Caco-2 (cell line): Measurements from ENCODE around the gene TNFRSF18. TPM values are rescaled to one million over a fixed set of nuclear protein-coding genes. Genes with fewer than 3 reads are reported as not detected.

ENCODE experiments used
- BruUV-seq: library from RNA; stranded (reverse); fragments of 400-500 nt; replicated peaks from 2 replicates; lab custom pipeline; 2021; lab: Mats Ljungman, UMichigan
- CTCF ChIA-PET: fragments of 300-600 bp; sonication (Branson Sonifier 250); formaldehyde crosslinking; loops from one replicate; lab custom pipeline; 2022; ENCODE audit warnings: antibody characterized with exemption; lab: Charles Lee
- POLR2A ChIA-PET: fragments of 300-600 bp; sonication (Branson Sonifier 250); formaldehyde crosslinking; loops from one replicate; lab custom pipeline; 2022; ENCODE audit warnings: antibody characterized with exemption; lab: Charles Lee
- DNase-seq, 2 experiments: peaks; one replicate each; pipeline versions ENCODE4 v3.0.0 to v3.0.0-alpha.2; 2020 to 2022
- H3K27me3 ChIP-seq: replicated peaks from 2 replicates; pipeline ENCODE4 v1.6.0; 2011; ENCODE audit warnings: low read length; ENCODE audit not compliant: control insufficient read depth, insufficient read depth
- H3K36me3 ChIP-seq: 2 replicates; pipeline ENCODE4 v1.5.1; 2011; ENCODE audit warnings: low read length; ENCODE audit not compliant: control insufficient read depth, insufficient read depth
- H3K4me1 ChIP-seq: fragments of 250-450 bp; sonication (Bioruptor Pico); 2 replicates; pipeline ENCODE4 v1.5.1; 2020; ENCODE audit warnings: mild to moderate bottlenecking
- H3K4me3 ChIP-seq: 2 replicates; pipeline ENCODE4 v1.5.1; 2011; ENCODE audit warnings: low read depth, mild to moderate bottlenecking, control low read depth, low read length
- H3K9me3 ChIP-seq: fragments of 250-450 bp; sonication (Bioruptor Pico); 2 replicates; pipeline ENCODE4 v1.5.1; 2020; ENCODE audit warnings: mild to moderate bottlenecking, moderate library complexity
- H3K27ac Mint-ChIP-seq: one replicate; pipeline ENCODE4 v1.8.0; 2022; ENCODE audit warnings: mixed read lengths; ENCODE audit not compliant: unreplicated experiment
- H3K27me3 Mint-ChIP-seq: one replicate; pipeline ENCODE4 v1.8.0; 2022; ENCODE audit warnings: mixed read lengths; ENCODE audit not compliant: insufficient read depth, unreplicated experiment
- H3K36me3 Mint-ChIP-seq: one replicate; pipeline ENCODE4 v1.8.0; 2022; ENCODE audit warnings: mild to moderate bottlenecking, mixed read lengths; ENCODE audit not compliant: insufficient read depth, unreplicated experiment
- H3K4me1 Mint-ChIP-seq: one replicate; pipeline ENCODE4 v1.8.0; 2022; ENCODE audit warnings: low read depth, mixed read lengths; ENCODE audit not compliant: unreplicated experiment
- H3K4me3 Mint-ChIP-seq: one replicate; pipeline ENCODE4 v1.8.0; 2022; ENCODE audit warnings: mild to moderate bottlenecking, moderate library complexity, mixed read lengths; ENCODE audit not compliant: unreplicated experiment
- H3K9me3 Mint-ChIP-seq: one replicate; pipeline ENCODE4 v1.8.0; 2022; ENCODE audit warnings: mixed read lengths; ENCODE audit not compliant: unreplicated experiment
- intact Hi-C: fragments of 100-400 bp; cut with micrococcal nuclease; formaldehyde crosslinking; loops from one replicate; pipeline ENCODE4 v1.10.0; 2022; ENCODE audit not compliant: unreplicated experiment
- total RNA-seq: library from RNA; stranded (reverse); gene quantifications from 2 replicates; pipeline ENCODE4 v1.2.3, GENCODE V29; 2022
- TF ChIP-seq, protein P1 (sequence below), 2 experiments: fragments of 200-600 bp in 1 of 2; IDR thresholded peaks; 1 replicate in 1 of 2; 2 replicates in 1 of 2; pipeline versions ENCODE4 v1.5.1 to v1.8.0; 2011 to 2022; ENCODE audit warnings: antibody characterized with exemption in 1 of 2, control low read depth in 1 of 2, inconsistent platforms in 1 of 2, low read depth in 1 of 2, low read length in 1 of 2, mild to moderate bottlenecking in 1 of 2, moderate library complexity in 1 of 2; ENCODE audit not compliant: insufficient read depth in 1 of 2, severe bottlenecking in 1 of 2, unreplicated experiment in 1 of 2

Gene TNFRSF18
- total RNA-seq, 1 experiment from 2014 or later: not detected

DNA sequence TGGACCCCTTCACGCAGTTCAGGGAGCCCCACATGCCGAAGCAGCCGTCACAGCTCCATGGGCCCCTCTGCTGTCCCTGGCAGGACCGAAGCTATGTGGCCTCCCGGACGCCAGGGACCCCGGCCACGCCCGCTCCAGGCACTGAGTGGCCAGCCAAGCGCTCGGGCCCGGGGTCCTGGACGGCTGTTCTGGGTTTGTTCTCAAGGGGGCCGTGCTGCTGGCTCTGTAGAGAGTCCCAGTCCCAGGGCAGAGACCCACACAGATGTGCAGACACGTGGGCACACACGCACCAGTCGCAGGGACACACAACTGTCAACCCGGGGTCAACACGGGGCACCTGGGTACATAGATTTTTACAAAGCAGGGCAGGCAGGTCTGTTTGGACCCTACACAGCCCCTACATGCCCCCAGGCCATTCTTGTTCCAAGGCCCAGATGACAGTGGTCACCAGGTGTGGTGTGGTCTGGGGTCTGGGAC lies 32.3 kb upstream of the TNFRSF18 start:
- POLR2A ChIA-PET: interaction anchor here (0.8 kb wide), 1 partner anchor 54 kb away, joined by 3 read pairs; no protein-coding TSS in a partner anchor
- no peaks in the 10 kb centered on the region for H3K9me3 ChIP-seq
- no peaks in the 10 kb centered on the region for H3K4me1 Mint-ChIP-seq
- CTCF ChIA-PET: interaction anchor here (1.0 kb wide), 1 partner anchor 116 kb away, joined by 3 read pairs; no protein-coding TSS in a partner anchor
- no peak overlapping the region for H3K4me3 ChIP-seq
- H3K4me1 ChIP-seq: peaks cover 33% of the 10 kb centered on the region
- no peak overlapping the region for H3K4me3 Mint-ChIP-seq
- TF ChIP-seq, protein P1, sequence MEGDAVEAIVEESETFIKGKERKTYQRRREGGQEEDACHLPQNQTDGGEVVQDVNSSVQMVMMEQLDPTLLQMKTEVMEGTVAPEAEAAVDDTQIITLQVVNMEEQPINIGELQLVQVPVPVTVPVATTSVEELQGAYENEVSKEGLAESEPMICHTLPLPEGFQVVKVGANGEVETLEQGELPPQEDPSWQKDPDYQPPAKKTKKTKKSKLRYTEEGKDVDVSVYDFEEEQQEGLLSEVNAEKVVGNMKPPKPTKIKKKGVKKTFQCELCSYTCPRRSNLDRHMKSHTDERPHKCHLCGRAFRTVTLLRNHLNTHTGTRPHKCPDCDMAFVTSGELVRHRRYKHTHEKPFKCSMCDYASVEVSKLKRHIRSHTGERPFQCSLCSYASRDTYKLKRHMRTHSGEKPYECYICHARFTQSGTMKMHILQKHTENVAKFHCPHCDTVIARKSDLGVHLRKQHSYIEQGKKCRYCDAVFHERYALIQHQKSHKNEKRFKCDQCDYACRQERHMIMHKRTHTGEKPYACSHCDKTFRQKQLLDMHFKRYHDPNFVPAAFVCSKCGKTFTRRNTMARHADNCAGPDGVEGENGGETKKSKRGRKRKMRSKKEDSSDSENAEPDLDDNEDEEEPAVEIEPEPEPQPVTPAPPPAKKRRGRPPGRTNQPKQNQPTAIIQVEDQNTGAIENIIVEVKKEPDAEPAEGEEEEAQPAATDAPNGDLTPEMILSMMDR (IDR thresholded peaks at IDR 0.05; ENCODE audit: insufficient read depth in 1 of 2, low read depth in 1 of 2, low read length in 1 of 2, severe bottlenecking in 1 of 2, unreplicated experiment in 1 of 2): no peak
- H3K36me3 Mint-ChIP-seq: peaks cover 40% of the 10 kb centered on the region
- no peak overlapping the region for H3K27ac Mint-ChIP-seq
- H3K27me3 Mint-ChIP-seq: no peaks in the 10 kb centered on the region
- no peaks in the 10 kb centered on the region for H3K9me3 Mint-ChIP-seq
- DNase-seq: no peak
- intact Hi-C loops: no loop called here
- no TSS peak for BruUV-seq
- no peaks in the 10 kb centered on the region for H3K36me3 ChIP-seq
- no peaks in the 10 kb centered on the region for H3K27me3 ChIP-seq

DNA sequence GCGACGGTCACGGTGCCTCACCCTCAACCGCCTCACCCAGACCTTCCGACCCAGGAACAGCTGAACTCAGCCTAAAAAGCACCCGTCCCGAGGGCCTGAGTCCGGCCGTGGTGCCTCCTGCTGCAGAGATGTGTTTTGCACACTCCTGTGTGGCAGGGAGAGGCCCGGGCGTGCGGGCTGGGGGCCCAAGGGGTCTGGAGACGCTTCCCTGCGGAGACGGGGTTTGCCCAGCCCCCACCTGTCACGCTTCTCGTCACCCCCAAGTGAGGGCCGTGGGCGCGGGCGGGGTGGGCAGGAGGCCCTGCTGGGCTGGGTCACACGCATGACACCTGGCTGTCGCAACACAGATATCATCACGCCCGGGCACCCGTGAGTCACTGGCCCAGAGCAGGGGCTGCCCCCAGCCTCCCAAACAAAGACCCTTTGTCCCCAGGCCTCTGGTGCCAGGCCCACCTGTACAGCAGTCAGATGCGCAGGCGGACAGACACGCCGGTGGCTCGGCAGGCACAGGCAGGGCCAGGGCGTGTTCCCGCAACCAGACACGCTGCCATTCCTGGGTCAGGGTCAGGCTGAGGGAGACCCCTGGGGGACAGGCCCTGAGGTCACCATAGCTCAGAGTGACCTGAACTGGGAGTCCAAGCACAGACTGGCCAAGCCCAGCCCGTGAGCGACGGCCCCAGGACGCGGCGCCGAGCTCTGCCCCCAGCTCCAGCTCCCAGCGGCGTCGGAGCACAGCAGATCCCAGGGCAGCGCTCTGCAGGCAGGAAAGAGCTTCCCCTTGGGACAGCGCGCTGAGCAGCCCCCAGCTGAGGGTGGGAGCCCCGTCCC lies 31.7 kb upstream of the TNFRSF18 start:
- POLR2A ChIA-PET: interaction anchor here (0.8 kb wide), 1 partner anchor 54 kb away, joined by 3 read pairs; no protein-coding TSS in a partner anchor
- Mint-ChIP-seq H3K9me3 (no peaks in the 10 kb centered on the region), H3K4me1 (no peaks in the 10 kb centered on the region), H3K27ac (no peak overlapping the region), H3K4me3 (no peak overlapping the region), H3K36me3 (peaks cover 43% of the 10 kb centered on the region), H3K27me3 (no peaks in the 10 kb centered on the region)
- H3K36me3 ChIP-seq: no peaks in the 10 kb centered on the region
- DNase-seq: peak in 1 of 2 experiments; percentile 55
- no peak overlapping the region for H3K4me3 ChIP-seq
- intact Hi-C loops: no loop called here
- TF ChIP-seq, protein P1 (IDR thresholded peaks at IDR 0.05; ENCODE audit: insufficient read depth in 1 of 2, low read depth in 1 of 2, low read length in 1 of 2, severe bottlenecking in 1 of 2, unreplicated experiment in 1 of 2): no peak
- H3K9me3 ChIP-seq: no peaks in the 10 kb centered on the region
- CTCF ChIA-PET: interaction anchor here (1.0 kb wide), 1 partner anchor 115 kb away, joined by 3 read pairs; no protein-coding TSS in a partner anchor
- no peaks in the 10 kb centered on the region for H3K27me3 ChIP-seq
- H3K4me1 ChIP-seq: peaks cover 36% of the 10 kb centered on the region
- BruUV-seq: no TSS peak

DNA sequence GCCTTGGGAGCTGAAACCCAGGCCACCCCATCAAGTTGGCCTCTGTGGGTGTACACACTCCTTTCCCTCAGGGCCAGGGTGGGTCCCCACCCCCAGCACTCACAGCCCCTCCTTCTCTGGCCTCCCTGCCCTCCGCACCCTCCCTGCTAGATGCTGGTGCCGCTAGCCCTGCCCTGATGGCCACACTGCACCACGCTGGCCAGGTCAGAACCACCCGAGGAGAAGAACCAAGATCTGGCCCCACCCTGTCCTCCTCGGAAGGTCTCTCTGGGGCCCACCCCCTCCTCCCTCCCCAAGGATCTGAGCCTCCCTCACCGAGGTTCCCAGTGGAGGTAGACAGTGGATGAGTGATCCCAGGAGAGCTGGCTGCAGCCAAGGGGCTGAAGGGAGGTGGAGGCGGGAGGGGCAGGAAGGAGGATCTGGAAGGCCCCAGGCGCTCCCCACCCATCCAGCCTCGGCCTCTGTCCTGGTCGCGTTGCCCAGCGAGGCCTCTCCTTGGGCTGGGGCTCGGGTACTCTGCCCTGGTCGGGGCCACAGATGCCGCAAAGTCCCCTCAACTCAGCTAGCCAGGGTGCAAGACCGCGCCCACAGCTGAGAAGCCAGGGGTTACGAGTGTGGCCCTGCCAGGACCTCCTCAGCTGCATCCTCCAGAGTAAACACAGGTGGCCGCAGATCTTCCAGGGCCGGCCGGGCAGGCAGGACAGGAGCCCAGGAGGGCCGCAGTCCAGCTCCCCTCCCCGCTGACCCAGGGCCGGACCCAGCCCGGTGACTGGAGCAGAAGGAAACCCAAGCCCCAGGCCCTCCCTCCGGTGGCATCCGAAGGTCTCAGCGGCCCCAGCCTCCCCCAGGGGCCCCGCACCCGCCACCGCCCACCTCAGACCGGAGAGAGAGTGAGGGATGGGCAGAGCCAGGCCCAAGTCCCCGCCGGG lies 30.8 kb upstream of the TNFRSF18 start:
- Mint-ChIP-seq H3K27ac (no peak overlapping the region), H3K4me1 (no peaks in the 10 kb centered on the region), H3K36me3 (peaks cover 43% of the 10 kb centered on the region), H3K27me3 (no peaks in the 10 kb centered on the region), H3K4me3 (no peak overlapping the region), H3K9me3 (no peaks in the 10 kb centered on the region)
- BruUV-seq: no TSS peak
- H3K4me3 ChIP-seq: no peak overlapping the region
- TF ChIP-seq, protein P1 (IDR thresholded peaks at IDR 0.05; ENCODE audit: insufficient read depth in 1 of 2, low read depth in 1 of 2, low read length in 1 of 2, severe bottlenecking in 1 of 2, unreplicated experiment in 1 of 2): no peak
- POLR2A ChIA-PET: no interaction called here
- intact Hi-C loops: no loop called here
- peaks cover 41% of the 10 kb centered on the region for H3K4me1 ChIP-seq
- no peaks in the 10 kb centered on the region for H3K27me3 ChIP-seq
- no peaks in the 10 kb centered on the region for H3K36me3 ChIP-seq
- H3K9me3 ChIP-seq: no peaks in the 10 kb centered on the region
- no peak for DNase-seq
- CTCF ChIA-PET: interaction anchor here (0.7 kb wide), 1 partner anchor 152 kb away, joined by 3 read pairs; no protein-coding TSS in a partner anchor
